Stimulated activated CD8-positive, alpha-beta memory T cell treated with anti-CD3 and anti-CD28 coated beads, Interleukin-15, amount 100 ng/mL, for 4 hours (primary cell): ENCODE measurements around the gene NELFB.

ENCODE experiments used
- DNase-seq, 2 donors: peaks; one replicate each; pipeline ENCODE4 v3.0.0-alpha.2; 2020; ENCODE audit warnings: low read depth in 2 of 2

Gene NELFB

DNA sequence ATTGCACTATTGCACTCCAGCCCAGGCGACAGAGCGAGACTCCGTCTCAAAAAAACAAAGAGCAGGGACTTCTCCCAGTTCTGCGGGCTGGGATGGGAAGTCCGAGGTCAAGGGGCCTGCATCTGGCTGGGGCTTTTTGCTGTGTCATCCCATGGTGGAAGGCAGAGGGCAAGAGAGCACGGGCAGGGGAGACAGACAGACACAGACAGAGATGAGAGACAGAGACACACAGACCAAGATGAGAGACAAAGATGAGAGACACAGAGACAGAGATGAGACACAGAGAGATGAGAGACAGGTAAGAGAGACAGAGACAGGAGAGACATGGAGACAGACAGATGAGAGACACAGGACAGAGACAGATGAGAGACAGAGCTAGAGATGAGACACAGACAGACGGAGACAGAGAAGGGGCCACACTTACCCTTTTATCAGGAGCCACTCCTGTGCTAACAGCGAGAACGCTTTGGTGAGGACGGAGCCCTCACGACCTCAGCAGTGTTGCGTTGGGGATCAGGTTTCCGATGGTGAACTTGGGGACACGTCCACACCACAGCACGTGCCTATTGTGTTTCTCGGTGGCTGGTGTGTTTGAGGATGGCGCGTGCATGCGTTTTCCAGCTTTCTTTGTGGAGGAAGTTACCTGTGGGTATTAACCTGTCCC lies 13.5 kb downstream of the NELFB start:
- DNase-seq: no peak

DNA sequence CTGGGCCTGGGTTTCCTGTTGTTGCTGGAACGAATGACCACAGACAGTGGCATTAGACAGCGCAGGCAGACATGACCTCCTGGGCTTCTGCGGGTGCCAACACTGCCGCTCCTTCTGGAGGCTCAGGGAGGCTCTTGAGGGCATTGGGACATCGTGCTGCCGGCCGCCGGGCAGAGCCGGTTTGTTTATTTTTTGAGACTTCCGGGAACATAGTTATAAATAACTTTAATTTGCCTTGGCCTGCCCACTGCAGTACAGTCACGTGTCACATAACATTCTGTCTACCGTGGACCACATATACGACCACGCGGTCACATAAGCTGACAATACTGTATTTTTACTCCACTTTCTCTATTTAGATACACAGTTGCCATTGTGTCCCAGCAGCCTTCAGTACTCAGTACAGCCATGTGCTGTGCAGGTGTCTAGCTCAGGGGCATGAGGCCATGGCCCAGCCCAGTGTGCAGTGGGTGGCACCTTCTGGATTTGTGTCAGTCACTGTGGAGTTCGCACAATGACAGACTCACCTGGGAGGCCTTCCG lies 14.2 kb downstream of the NELFB start:
- DNase-seq: no peak

DNA sequence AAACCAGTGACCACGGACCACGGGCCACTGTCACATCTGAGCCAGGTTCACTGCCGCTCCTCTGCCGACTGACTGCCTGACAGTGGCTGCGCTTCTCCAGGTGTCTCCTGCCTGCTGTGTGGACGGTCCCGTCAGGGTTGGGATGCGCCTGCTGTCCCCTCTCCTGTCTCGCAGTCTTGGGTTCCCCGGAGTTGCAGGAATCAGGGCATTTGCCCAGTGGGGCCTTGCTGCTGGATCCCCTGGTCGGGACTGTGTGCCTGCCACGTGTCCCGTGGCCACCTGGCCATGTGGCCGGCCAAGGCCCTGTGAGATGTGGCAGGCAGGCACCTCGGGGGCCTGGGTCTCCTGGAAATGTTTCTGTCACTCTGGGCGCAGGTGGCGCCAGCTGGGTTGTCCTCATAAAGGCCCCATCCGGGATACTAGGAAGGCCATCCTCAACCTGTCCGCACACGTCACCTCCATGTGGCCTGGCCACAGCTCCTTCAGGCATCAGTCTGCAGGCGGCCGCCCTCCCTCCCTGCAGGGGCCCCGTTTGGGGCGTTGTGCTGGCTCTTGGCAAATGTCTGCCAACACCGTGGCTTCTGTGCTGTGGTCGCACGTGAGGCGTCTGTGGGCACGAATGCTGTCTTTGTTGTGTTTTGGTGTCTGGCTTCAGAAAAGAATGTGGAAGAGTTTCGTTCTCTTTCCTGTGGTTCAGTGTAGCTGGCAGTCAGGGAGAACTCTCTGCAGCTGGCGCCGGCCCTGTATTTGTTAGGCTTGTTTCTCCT lies 16.0 kb downstream of the NELFB start:
- no peak for DNase-seq

DNA sequence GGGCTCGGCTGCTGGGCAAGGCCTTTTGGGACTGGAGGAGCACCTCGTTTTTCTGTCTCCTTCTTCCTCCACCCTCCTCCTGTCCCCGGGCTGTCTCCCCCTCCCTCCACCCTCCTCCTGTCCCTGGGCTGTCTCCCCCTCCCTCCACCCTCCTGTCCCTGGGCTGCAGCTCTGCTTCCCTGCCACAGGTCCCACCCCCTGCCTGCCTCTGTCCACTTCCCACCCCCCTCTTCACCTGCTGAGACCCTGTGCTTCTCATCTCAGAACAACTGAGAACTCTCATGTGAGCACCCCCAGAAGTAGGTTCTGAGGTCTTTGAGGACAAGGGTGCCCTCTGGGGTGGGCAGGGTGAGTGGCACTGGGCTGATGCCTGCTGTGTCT lies 16.6 kb downstream of the NELFB start:
- DNase-seq: no peak

DNA sequence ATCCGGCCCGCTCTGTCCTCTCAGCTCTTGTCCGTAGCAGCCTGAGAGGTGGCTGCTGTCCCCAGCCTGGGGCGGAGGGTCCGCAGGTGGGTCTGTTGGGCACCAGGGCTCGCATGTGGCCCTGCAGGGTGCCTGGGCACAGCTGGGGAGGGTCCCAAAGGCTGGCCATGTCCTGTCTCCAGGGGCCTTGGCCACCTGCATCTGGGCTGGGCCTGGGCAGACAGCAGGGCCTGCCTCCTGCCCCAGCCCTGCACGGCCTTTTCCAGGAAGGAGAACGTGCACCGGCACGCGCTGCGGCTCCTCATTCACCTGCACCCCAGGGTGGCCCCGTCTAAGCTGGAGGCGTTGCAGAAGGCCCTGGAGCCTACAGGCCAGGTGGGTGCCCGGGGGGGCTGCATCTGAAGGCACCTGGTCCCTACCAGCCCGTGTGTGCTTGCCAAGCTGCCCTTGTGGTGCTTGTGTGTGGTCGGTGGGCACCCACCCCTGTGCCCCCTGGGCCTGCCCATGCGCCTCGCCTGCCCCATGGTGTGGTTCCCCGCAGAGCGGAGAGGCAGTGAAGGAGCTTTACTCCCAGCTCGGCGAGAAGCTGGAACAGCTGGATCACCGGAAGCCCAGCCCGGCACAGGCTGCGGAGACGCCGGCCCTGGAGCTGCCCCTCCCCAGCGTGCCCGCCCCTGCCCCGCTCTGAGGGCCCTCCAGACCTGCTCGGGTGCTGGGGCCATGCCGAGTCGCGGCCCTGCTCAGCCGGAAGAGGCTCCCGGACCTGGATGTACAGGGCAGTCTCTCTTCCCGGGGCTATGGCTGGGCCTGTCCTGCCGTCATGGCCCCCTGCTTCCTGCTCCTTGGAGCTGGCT lies 17.3 kb downstream of the NELFB start:
- DNase-seq: no peak

DNA sequence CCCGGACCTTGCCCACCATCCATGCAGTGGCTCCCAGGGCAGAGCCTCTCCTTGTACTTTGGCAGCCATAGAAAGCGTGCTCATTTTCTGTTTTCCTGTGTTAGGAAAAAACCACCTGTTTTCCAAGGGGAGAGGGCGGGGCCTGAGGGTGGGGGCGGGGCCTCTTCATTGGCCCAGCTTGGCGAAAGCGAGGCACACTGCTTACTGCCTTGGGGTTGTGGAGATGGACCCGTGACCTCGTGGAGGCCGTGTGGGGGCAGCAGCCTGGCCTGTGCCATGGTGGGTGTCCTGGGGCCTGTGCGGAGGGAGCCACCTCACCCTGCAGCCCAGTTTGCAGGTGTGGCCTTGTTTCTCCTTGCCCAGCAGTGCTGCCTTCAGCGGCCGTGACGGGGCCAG lies 18.0 kb downstream of the NELFB start:
- no peak for DNase-seq

DNA sequence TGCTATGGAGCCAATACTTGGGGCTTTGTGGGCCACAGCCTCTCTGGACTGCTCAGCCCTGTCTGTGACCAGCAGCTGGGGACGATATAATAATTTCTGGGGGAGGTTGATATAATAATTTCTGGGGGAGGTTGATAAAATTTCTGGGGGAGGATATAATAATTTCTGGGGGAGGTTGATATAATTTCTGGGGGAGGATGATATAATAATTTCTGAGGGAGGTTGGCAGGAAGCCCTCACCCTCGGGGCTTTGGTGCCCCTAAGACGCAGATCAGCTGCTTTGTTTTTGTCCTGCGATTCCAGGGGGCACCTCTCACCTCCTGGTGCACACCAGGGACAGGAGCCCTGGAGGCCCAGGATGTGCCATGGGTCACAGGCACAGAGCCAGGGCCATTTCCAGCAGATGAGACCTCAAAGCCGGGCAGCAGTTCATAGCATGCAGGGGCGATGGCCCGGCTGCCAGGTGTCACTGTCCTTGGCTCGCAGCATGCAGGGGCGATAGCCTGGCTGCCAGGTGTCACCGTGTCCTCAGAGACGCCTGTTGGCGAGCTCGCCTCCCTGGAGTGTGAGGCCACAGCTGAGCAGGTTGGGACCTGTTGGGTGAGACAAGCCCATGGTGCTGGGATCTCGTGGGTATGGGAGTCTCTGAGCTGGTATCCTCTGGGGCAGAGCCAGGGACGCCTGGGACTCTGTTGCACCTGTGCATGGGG lies 18.6 kb downstream of the NELFB start:
- no peak for DNase-seq

DNA sequence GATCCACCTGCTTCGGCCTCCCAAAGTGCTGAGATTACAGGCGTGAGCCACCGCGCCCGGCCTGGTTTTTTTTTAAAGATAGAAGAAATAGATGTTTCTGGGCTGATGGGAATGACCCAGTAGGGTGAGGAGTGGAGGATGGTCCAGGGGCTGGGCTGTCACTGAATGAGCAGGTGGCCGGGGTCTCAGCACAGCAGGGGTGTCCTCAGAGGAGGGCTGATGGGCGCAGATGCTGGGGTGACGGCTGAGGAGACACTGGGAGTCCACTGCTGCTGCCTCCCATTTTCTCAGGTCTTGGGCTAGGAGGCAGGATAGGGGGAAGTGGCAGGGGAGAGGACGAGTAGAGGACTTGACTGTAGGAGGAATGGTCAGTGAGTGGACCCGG lies 20.1 kb downstream of the NELFB start:
- DNase-seq: no peak

DNA sequence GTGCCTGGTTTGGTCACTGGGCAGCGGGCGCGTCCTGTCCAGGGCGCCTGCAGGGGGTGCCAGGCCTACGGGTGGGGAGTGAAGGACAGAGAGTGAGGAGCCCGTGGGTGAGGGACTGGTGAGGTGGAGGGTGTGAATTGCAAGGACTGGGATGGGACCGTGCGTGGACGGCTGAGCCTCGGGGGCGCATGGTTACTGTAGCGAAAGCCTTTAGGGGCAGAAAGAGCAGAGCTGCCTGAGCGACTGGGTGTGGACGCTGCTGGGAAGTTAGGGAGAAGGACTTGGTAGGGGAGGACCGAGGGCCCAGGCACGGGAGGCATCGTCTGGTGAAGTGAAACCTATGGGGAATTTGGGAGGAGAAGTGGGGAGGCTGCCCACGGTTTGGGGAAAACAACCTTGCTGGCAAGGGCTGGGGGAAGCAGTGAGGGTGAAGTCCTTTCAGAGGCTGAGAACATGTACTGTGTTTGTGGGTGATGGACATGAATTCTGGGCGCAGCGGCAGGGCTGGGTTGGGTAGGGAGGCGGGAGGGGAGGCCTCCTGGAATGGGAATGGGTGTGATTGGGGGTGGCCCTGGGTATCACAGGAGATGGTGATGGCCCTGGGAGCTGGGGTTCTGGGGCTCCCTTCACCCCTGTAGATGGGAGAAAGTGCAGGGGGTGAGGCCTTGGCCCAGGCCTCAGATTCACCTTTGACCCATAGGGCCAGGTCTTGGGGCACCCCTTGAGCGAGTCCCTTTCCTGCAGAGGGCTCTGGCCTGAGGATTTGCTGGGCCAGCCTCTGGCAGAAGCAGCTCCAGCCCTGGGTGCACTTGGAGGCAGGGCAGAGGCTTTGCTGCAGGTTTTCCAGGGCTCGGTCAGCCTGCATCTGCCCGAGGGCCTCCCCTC lies 20.7 kb downstream of the NELFB start:
- DNase-seq: no peak

DNA sequence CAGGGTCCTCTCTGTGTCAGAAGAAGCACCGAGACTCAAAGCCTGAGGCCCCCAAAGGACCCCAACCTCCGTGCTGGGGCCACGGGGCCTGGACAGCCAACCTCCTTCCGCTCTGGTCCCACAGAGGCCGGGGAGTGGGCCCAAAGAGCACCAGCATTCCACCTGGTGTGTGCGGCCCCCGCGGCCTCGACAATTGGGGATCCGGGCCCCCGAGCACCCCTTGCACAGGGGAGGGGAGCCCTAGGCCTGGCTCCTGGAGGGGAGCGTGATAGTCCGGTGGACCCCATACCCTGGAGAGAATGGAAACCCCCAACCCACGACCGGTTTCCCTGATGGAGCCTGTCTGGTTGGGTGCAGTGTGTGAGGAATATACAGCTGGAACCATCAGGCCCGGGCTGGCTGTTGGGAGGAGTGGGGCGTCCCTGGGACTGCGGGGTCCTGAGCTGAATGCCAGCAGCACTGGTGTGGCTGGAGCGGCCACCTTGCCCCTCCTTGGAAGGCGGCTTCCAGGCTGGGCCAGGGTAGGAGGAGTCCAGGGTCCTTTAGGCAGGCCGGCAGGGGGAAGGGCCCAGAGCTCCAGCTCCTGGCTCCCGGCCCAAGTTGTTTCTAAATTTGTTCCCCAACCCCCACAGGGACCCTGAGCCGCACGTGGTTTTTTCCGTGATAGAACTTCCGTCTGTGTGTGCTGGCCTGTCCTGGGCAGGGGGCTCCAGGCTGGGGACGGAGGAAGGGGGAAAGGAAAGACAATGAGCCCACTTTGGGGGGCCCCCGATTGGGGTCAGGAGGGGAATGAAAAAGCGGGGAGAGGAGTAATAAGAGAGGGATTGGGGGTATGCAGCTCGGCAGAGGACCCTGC lies 21.6 kb downstream of the NELFB start:
- no peak for DNase-seq

DNA sequence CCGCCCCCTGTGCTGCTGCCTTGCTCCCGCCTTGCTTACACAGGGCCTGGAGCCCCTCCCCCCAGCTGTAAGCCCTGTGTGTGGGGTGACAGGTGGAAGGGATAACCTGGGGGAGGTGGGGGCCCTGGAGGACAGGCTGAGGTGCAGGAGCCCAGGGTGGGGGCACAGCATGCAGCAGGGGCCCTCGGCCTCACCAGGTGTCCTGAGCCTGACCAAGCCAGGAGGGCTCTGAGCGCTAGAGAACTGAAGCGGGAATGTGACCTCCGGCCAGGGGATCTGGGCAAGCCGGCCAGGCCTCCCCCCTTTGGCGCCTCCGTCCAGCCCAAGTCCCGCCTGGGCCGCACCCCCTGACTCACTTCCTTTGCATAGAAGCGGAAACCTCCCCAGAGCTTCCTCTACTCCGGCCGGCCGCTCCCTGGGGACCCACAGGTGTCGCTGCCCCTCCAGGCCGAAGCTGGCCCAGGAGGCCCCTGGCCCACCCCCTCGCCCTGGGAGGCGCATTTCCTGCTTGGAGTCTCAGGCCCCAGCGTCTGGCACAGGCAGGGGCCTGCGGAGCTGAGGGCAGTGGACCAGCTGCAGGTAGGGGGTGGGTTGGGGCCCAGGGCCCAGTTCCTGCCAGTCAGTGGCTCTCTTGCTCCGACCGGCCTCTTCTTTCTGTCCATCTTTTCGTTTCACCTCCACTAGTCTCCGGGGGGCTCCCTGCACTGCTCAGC lies 22.4 kb downstream of the NELFB start, which contains the start of gene TOR4A:
Gene TOR4A, plus strand, starts transcription at position 398 of the 713 bp plus-strand sequence. CDS start 964 bp downstream, outside the sequence.
- DNase-seq: no peak

DNA sequence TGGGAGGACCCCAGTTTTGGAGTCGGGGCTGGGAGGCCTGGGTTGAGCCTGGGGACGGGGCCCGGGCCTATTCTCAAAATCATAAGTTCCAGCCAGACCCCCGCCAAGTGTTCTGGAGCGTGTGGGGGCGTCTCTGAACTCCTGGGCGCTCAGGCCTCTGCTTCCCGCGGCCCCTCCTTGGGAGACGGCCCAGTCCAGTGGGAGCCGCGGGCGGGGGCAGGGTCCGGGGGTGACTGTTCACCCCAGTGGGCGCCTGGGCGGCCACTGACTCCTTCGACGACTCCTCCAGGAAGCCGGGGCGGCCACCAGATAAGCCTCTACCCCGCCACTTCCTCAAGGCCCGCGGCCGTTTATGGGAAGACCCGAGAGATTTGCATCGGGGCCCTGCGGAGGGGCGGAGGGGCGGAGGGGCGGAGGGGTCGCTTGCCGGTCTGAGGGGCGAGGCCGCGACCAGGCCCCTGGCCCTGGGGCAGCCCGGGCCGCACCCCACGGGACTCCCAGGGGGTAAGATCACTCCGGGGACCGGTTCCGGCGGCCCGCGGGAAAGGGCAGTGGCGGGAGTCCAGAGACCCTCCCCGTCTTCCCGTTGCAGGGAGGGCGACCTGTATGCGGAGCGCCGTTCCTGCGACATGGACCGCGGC lies 23.1 kb downstream of the NELFB start:
- no peak for DNase-seq

DNA sequence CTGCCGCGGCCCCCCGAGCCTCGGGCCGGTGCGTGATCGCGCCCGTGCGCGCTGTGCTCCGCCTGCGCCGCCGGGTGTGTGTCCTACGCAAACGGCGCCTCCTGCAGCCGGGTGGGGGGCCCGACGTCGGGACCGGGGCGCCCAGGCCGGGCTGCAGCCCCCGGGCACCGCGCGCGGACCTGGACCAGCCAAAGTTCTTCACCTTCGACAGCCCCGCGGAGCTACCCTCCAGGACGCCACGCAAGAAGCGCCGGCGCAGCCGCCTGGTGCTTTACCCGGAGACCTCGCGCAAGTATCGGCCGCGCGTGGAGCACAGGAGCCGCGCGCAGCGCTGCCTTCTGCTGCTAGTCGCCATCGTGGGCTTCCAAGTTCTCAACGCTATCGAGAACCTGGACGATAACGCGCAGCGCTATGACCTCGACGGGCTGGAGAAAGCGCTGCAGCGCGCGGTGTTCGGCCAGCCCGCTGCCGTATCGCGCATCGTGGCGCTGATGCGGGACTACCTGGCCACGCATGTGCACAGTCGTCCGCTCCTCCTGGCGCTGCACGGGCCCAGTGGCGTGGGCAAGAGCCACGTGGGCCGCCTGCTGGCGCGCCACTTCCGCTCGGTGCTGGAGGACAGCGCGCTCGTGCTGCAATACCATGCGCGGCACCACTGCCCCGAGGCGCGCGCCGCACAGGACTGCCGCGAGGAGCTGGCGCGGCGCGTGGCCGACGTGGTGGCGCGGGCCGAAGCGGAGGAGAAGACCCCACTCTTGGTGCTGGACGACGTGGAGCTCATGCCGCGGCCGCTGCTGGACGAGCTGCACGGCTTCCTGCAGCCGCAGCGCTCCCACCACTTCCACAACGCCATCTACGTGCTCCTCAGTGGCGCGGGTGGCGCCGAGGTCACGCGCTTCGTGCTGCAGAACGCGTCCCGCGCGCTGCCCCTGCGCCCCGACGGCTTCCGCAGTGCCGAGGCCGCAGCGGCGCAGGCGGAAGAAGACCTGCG lies 23.9 kb downstream of the NELFB start:
- no peak for DNase-seq

DNA sequence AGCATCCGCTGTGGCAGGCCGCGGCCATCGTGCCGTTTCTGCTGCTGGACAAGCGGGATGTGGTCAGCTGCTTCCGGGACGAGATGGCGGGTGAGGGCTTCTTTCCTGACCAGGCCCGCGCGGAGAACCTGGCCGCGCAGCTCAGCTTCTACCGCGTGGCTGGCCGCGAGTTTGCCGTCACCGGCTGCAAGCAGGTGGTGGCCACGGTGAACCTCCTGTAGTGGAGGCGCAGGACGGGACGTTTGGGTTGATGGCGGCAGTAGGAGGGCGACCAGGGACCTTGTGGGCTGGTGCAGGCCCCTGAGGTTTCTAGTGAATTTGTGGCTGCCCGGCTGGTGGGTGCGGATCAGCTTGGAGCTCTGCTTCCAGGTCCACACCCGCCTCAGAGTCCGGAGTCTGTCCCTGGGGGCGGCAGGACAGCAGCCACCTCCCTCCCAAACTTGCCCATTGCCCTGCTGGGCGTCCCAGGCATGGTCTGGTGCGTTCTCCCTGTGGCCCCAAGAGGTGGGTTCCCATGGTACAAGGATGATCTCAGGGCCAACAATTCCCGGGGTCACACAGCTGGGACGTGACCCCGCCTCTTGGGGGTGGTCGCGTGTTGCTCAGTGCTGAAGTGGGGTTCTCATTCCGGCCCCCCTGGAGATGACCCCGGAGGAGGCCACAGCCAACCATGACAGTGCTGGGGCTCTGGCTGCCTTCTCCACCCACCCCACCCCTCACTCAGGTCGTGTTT lies 24.8 kb downstream of the NELFB start:
- DNase-seq: no peak

DNA sequence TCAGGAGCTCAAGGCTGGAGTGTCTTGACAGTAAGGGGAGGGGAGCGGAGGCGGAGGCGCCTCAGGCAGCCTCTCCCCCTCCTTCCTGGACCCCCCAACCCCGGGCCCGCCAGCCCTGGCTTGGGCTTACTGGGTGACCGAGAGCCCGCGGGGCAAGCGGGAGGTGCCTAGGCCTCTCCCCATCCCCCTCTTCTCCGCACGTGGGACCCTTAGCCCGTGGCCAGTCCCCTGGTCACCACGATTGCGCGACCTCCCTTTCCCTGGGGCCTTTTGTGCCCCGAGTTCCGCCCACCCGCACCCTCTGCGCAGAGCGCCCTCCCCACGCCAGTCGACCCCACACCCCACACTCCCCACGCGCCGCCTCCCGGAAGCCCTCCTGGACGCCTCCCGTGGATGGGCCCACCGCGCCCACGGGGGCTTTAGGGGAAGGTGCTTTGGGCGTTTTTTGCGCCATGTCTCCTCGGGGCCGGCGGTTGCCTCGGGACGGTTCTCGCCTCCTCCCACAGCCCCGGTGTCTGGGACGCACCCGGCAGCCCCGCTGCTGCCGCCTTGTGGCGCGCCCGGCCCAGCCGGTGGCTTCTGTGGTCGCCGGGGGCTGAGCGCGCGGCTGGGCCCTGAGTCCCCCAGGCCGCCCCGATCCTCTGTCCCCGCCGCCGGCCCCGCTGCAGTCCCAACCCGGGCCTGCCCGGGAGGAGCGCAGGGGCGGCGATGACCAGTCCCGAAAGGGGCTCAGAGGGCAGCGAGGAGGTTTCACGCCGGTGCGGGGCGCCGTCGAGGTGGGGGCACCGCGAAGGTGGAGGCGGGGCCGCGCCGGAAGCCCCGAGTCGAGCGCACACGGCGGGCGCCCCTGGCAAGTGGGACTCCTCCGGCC lies 25.6 kb downstream of the NELFB start:
- DNase-seq: no peak
